ENCODE data around the gene SLC44A4.
"Not testable (repeated sequence)": the region's sequence is repeated elsewhere in the genome, so short reads cannot be mapped to it uniquely, and the experiment has no call there.

SLC44A4 gene

DNA sequence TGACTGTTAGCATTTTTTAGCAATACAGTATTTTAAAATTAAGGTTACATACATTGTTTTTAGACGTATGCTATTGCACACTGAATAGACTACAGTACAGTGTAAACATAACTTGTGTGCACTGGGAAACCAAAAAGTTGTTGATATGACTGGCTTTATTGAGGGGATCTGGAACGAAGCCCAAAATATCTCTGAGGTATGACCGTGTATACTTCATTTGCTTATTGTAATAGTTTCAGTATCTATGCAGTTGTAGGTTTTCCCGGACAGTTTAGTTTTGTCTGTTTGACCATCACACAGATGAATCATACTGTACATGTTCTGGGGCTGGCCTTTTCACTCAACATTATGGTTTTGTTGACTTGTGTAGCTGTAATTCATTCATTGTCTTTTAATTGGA is 30.0 kb upstream of the SLC44A4 start:
- H2BK15ac ChIP-seq (ENCODE audit: low read depth, poor library complexity, severe bottlenecking): no peak overlapping the region
- no peak overlapping the region for H2AFZ ChIP-seq (ENCODE audit: low read depth, low read length)
- DNase-seq: peak; percentile 76
- no peak overlapping the region for H2BK12ac ChIP-seq (ENCODE audit: low read length in 2 of 2)
- no peak overlapping the region for H4K91ac ChIP-seq (ENCODE audit: low read length)
- no peak overlapping the region for H4K8ac ChIP-seq (ENCODE audit: low read length)
- no peak overlapping the region for H2AK5ac ChIP-seq (ENCODE audit: low read length, severe bottlenecking)
- H3K4me1 ChIP-seq (ENCODE audit: control insufficient read depth, insufficient read depth, low read depth, low read length): peaks cover 4% of the 10 kb centered on the region
- no peak overlapping the region for H3K4me3 ChIP-seq (ENCODE audit: insufficient read depth in 1 of 2, low read depth in 1 of 2, low read length in 2 of 2)
- no peak overlapping the region for H2BK5ac ChIP-seq (ENCODE audit: low read depth, low read length, poor library complexity, severe bottlenecking)
- H3K27me3 ChIP-seq (ENCODE audit: control insufficient read depth in 1 of 2, insufficient read depth in 1 of 2, low read length in 2 of 2): peaks cover 0 to 15% of the 10 kb centered on the region in 2 experiments
- peak overlapping the region; percentile 21 for H3K9ac ChIP-seq (ENCODE audit: low read length)
- H3K9me3 ChIP-seq (ENCODE audit: control insufficient read depth, low read length): no peaks in the 10 kb centered on the region
- H2BK120ac ChIP-seq (ENCODE audit: low read depth, low read length): no peak overlapping the region
- 75% methylated on average over 4 of the region's 4 CpGs for whole genome bisulfite sequencing
- no peak overlapping the region for H3K4ac ChIP-seq (ENCODE audit: low read depth in 1 of 2, low read length in 2 of 2)
- no peak overlapping the region for H3K4me2 ChIP-seq (ENCODE audit: low read length, poor library complexity, severe bottlenecking)
- no peak overlapping the region for H3K14ac ChIP-seq (ENCODE audit: low read length in 2 of 2)
- H3K27ac ChIP-seq (ENCODE audit: low read length, poor library complexity, severe bottlenecking): no peak overlapping the region
- no peaks in the 10 kb centered on the region for H3K36me3 ChIP-seq (ENCODE audit: control insufficient read depth in 1 of 2, insufficient read depth in 2 of 2, low read depth in 1 of 2, low read length in 2 of 2)
- no peak overlapping the region for H3K23ac ChIP-seq (ENCODE audit: low read length in 2 of 2)
- H3K79me1 ChIP-seq (replicated peaks; ENCODE audit: low read length, poor library complexity, severe bottlenecking): no peaks in the 10 kb centered on the region
- no peak overlapping the region for H3K18ac ChIP-seq (ENCODE audit: low read depth in 1 of 2, low read length in 2 of 2)

DNA sequence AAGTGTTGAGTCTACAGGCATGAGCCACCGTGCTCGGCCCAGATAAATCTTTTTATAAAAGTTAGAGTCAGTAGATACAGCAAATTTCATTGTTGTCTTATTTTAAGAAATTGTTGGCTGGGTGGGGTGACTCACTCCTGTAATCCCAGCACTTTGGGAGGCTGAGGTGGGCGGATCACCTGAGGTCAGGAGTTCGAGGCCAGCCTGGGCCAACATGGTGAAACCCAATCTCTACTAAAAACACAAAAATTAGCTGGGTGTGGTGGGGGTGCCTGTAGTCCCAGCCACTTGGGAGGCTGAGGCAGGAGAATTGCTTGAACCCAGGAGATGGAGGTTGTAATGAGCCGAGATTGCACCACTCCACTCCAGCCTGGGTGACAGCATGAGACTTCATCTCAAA is 29.5 kb upstream of the SLC44A4 start:
- not testable (repeated sequence) for H3K23ac ChIP-seq (ENCODE audit: low read length in 2 of 2); H2AK5ac ChIP-seq (ENCODE audit: low read length, severe bottlenecking); H4K91ac ChIP-seq (ENCODE audit: low read length); H3K27ac ChIP-seq (ENCODE audit: low read length, poor library complexity, severe bottlenecking); H3K14ac ChIP-seq (ENCODE audit: low read length in 2 of 2); H2BK15ac ChIP-seq (ENCODE audit: low read depth, poor library complexity, severe bottlenecking); H3K4me1 ChIP-seq (ENCODE audit: control insufficient read depth, insufficient read depth, low read depth, low read length); H2BK5ac ChIP-seq (ENCODE audit: low read depth, low read length, poor library complexity, severe bottlenecking); H3K4me3 ChIP-seq (ENCODE audit: insufficient read depth in 1 of 2, low read depth in 1 of 2, low read length in 2 of 2); H3K4me2 ChIP-seq (ENCODE audit: low read length, poor library complexity, severe bottlenecking); H4K8ac ChIP-seq (ENCODE audit: low read length); H3K4ac ChIP-seq (ENCODE audit: low read depth in 1 of 2, low read length in 2 of 2); H3K36me3 ChIP-seq (ENCODE audit: control insufficient read depth in 1 of 2, insufficient read depth in 2 of 2, low read depth in 1 of 2, low read length in 2 of 2); H2BK12ac ChIP-seq (ENCODE audit: low read length in 2 of 2); H2BK120ac ChIP-seq (ENCODE audit: low read depth, low read length); H3K79me1 ChIP-seq (replicated peaks; ENCODE audit: low read length, poor library complexity, severe bottlenecking); DNase-seq; H2AFZ ChIP-seq (ENCODE audit: low read depth, low read length); H3K9me3 ChIP-seq (ENCODE audit: control insufficient read depth, low read length)
- 88% methylated on average over 3 of the region's 5 CpGs for WGBS
- H3K27me3 ChIP-seq (ENCODE audit: control insufficient read depth in 1 of 2, insufficient read depth in 1 of 2, low read length in 2 of 2): peaks cover 0 to 15% of the 10 kb centered on the region in 2 experiments
- H3K18ac ChIP-seq (ENCODE audit: low read depth in 1 of 2, low read length in 2 of 2): peak overlapping the region in 1 of 2 experiments; percentile 21
- peak overlapping the region; percentile 21 for H3K9ac ChIP-seq (ENCODE audit: low read length)

DNA sequence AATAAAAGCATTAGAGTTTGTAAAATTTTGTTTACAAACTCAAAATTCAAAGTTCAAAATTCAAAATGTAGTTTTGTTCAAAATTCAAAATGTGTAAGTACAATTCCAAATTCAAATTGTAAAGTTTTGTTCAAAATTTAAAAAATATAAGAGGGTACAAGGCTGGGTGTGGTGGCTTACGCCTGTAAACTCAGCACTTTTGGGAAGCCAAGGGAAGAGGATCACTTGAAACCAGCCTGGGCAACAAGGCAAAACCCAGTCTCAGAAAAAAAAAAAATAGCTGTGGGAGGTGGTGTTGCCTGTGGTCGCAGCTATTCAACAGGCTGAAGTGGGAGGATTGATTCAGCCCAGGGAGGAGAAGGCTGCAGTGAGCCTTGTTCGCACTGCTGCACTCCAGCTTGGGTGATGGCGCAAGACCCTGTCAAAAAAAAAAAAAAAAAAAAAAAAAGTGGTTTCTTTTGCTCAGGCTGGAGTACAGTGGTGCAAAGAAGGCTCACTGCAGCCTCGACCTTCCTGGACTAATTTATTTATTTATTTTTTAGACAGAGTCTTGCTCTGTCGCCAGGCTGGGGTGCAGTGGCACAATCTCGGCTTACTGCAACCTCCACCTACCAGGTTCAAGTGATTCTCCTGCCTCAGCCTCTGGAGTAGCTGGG is 28.5 kb upstream of the SLC44A4 start:
- WGBS: 66% methylated on average over 6 of the region's 7 CpGs
- Histone ChIP-seq H3K4me3 (ENCODE audit: insufficient read depth in 1 of 2, low read depth in 1 of 2, low read length in 2 of 2) (no peak overlapping the region), H3K18ac (ENCODE audit: low read depth in 1 of 2, low read length in 2 of 2) (no peak overlapping the region), H2AFZ (ENCODE audit: low read depth, low read length) (no peak overlapping the region), H3K4me2 (ENCODE audit: low read length, poor library complexity, severe bottlenecking) (no peak overlapping the region), H2BK120ac (ENCODE audit: low read depth, low read length) (no peak overlapping the region), H3K4ac (ENCODE audit: low read depth in 1 of 2, low read length in 2 of 2) (no peak overlapping the region), H3K9ac (ENCODE audit: low read length) (peak overlapping the region; percentile 69), H3K23ac (ENCODE audit: low read length in 2 of 2) (no peak overlapping the region), H3K36me3 (ENCODE audit: control insufficient read depth in 1 of 2, insufficient read depth in 2 of 2, low read depth in 1 of 2, low read length in 2 of 2) (no peaks in the 10 kb centered on the region), H3K27ac (ENCODE audit: low read length, poor library complexity, severe bottlenecking) (no peak overlapping the region), H3K9me3 (ENCODE audit: control insufficient read depth, low read length) (no peaks in the 10 kb centered on the region), H4K8ac (ENCODE audit: low read length) (no peak overlapping the region), H3K79me1 (replicated peaks; ENCODE audit: low read length, poor library complexity, severe bottlenecking) (no peaks in the 10 kb centered on the region), H2BK5ac (ENCODE audit: low read depth, low read length, poor library complexity, severe bottlenecking) (no peak overlapping the region), H4K91ac (ENCODE audit: low read length) (no peak overlapping the region), H3K4me1 (ENCODE audit: control insufficient read depth, insufficient read depth, low read depth, low read length) (peaks cover 6% of the 10 kb centered on the region), H3K14ac (ENCODE audit: low read length in 2 of 2) (no peak overlapping the region), H2BK15ac (ENCODE audit: low read depth, poor library complexity, severe bottlenecking) (no peak overlapping the region), H3K27me3 (ENCODE audit: control insufficient read depth in 1 of 2, insufficient read depth in 1 of 2, low read length in 2 of 2) (peaks cover 0 to 15% of the 10 kb centered on the region in 2 experiments), H2BK12ac (ENCODE audit: low read length in 2 of 2) (no peak overlapping the region), H2AK5ac (ENCODE audit: low read length, severe bottlenecking) (no peak overlapping the region)
- peak; percentile 93 for DNase-seq

DNA sequence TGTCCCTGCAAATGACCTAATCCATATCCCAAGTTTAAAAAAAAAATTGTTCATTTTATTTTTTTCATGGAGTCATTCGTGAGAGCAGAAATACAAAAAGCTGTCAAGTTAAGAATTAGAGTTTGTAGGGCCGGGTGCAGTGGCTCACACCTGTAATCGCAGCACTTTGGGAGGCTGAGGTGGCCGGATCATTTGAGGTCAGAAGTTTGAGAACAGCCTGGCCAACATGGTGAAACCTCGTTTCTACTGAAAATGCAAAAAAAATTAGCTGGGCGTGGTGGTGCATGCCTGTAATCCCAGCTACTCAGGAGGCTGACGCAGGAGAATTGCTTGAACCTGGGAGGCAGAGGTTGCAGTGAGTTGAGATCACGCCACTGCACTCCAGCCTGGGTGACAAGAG is 27.9 kb upstream of the SLC44A4 start:
- peak overlapping the region; percentile 69 for H3K9ac ChIP-seq (ENCODE audit: low read length)
- H3K36me3 ChIP-seq (ENCODE audit: control insufficient read depth in 1 of 2, insufficient read depth in 2 of 2, low read depth in 1 of 2, low read length in 2 of 2); H4K8ac ChIP-seq (ENCODE audit: low read length); H3K27ac ChIP-seq (ENCODE audit: low read length, poor library complexity, severe bottlenecking); H2BK15ac ChIP-seq (ENCODE audit: low read depth, poor library complexity, severe bottlenecking); H2BK5ac ChIP-seq (ENCODE audit: low read depth, low read length, poor library complexity, severe bottlenecking); H4K91ac ChIP-seq (ENCODE audit: low read length); H3K79me1 ChIP-seq (replicated peaks; ENCODE audit: low read length, poor library complexity, severe bottlenecking); H2AFZ ChIP-seq (ENCODE audit: low read depth, low read length); H2AK5ac ChIP-seq (ENCODE audit: low read length, severe bottlenecking); H3K4me2 ChIP-seq (ENCODE audit: low read length, poor library complexity, severe bottlenecking); H2BK120ac ChIP-seq (ENCODE audit: low read depth, low read length); H3K4ac ChIP-seq (ENCODE audit: low read depth in 1 of 2, low read length in 2 of 2); H3K9me3 ChIP-seq (ENCODE audit: control insufficient read depth, low read length); DNase-seq; H3K23ac ChIP-seq (ENCODE audit: low read length in 2 of 2); H3K4me3 ChIP-seq (ENCODE audit: insufficient read depth in 1 of 2, low read depth in 1 of 2, low read length in 2 of 2); H3K4me1 ChIP-seq (ENCODE audit: control insufficient read depth, insufficient read depth, low read depth, low read length): not testable (repeated sequence)
- 91% methylated on average over 7 of the region's 8 CpGs for WGBS
- peaks cover 0 to 15% of the 10 kb centered on the region in 2 experiments for H3K27me3 ChIP-seq (ENCODE audit: control insufficient read depth in 1 of 2, insufficient read depth in 1 of 2, low read length in 2 of 2)
- H2BK12ac ChIP-seq (ENCODE audit: low read length in 2 of 2): peak overlapping the region in 1 of 2 experiments; percentile 37
- H3K18ac ChIP-seq (ENCODE audit: low read depth in 1 of 2, low read length in 2 of 2): peak overlapping the region in 1 of 2 experiments; percentile 12
- peak overlapping the region in 1 of 2 experiments; percentile 7 for H3K14ac ChIP-seq (ENCODE audit: low read length in 2 of 2)

All from mesenchymal stem cell (in vitro differentiated cells and primary cell).